Chondrocyte (in vitro differentiated cells): ENCODE results near the gene FLNB. TPM values are rescaled to one million over a fixed set of nuclear protein-coding genes. Genes with fewer than 3 reads are reported as not detected.

ENCODE experiments used
- DNase-seq: peaks from one replicate; pipeline ENCODE4 v3.0.0; 2021; ENCODE audit warnings: mixed read lengths, low spot score
- H3K27ac Mint-ChIP-seq: one replicate; pipeline ENCODE4 v1.8.0; 2021; ENCODE audit warnings: mild to moderate bottlenecking, moderate library complexity, mixed read lengths; ENCODE audit not compliant: unreplicated experiment
- H3K27me3 Mint-ChIP-seq: 2 replicates; pipeline ENCODE4 v1.8.0; 2021; ENCODE audit warnings: low read depth, mixed read lengths
- H3K36me3 Mint-ChIP-seq: 2 replicates; pipeline ENCODE4 v1.8.0; 2021; ENCODE audit warnings: low read depth, mixed read lengths
- H3K4me1 Mint-ChIP-seq: 2 replicates; pipeline ENCODE4 v1.8.0; 2021; ENCODE audit warnings: low read depth, mild to moderate bottlenecking, mixed read lengths
- H3K4me3 Mint-ChIP-seq: one replicate; pipeline ENCODE4 v1.8.0; 2021; ENCODE audit warnings: mild to moderate bottlenecking, moderate library complexity, mixed read lengths; ENCODE audit not compliant: unreplicated experiment
- H3K9me3 Mint-ChIP-seq: 2 replicates; pipeline ENCODE4 v1.8.0; 2021; ENCODE audit warnings: low read depth, mixed read lengths
- total RNA-seq: library from RNA; stranded (reverse); gene quantifications from 3 replicates; pipeline ENCODE4 v1.2.1, GENCODE V29; 2021
- TF ChIP-seq, protein P1 (sequence below): fragments of 200-600 bp; sonication (generic); IDR thresholded peaks from 2 replicates; pipeline ENCODE4 v1.5.0; 2021; ENCODE audit warnings: antibody characterized with exemption, mild to moderate bottlenecking, moderate library complexity

The FLNB gene
- total RNA-seq, 1 donor from 2014 or later = 70.2 TPM

DNA sequence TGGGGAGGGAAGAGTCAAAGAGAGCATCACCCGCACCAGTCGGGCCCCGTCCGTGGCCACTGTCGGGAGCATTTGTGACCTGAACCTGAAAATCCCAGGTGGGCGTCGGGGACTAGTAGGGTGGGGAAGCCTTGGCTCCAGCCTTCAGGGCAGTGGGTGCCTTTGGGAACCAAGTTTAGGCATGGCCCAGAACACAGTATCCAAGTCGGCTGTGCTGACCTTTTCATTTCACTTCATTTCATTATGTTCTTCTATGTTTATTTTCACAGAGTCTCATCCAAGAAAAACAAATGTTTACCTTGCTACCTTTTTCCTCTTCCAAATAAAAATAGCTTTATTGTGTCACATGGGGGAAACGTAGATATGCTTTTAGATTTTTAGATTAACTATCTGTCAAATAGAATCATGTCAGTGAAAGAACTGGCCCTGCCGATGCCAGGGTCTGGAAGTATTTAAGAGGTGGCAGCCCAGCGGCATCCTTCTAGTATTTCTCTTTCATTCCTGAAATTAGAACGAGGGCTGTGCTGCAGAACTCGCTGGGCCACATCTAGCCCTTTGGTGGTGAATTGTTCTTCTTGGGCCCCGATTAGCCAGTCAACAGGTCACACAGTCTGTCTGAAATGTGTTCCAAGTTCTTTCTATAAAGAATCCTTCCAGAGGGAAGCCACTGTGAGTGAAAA is 142.0 kb downstream of the FLNB start:
- Mint-ChIP-seq H3K27ac (no peak overlapping the region), H3K27me3 (no peaks in the 10 kb centered on the region)
- TF ChIP-seq, protein P1, sequence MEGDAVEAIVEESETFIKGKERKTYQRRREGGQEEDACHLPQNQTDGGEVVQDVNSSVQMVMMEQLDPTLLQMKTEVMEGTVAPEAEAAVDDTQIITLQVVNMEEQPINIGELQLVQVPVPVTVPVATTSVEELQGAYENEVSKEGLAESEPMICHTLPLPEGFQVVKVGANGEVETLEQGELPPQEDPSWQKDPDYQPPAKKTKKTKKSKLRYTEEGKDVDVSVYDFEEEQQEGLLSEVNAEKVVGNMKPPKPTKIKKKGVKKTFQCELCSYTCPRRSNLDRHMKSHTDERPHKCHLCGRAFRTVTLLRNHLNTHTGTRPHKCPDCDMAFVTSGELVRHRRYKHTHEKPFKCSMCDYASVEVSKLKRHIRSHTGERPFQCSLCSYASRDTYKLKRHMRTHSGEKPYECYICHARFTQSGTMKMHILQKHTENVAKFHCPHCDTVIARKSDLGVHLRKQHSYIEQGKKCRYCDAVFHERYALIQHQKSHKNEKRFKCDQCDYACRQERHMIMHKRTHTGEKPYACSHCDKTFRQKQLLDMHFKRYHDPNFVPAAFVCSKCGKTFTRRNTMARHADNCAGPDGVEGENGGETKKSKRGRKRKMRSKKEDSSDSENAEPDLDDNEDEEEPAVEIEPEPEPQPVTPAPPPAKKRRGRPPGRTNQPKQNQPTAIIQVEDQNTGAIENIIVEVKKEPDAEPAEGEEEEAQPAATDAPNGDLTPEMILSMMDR = no peak

DNA sequence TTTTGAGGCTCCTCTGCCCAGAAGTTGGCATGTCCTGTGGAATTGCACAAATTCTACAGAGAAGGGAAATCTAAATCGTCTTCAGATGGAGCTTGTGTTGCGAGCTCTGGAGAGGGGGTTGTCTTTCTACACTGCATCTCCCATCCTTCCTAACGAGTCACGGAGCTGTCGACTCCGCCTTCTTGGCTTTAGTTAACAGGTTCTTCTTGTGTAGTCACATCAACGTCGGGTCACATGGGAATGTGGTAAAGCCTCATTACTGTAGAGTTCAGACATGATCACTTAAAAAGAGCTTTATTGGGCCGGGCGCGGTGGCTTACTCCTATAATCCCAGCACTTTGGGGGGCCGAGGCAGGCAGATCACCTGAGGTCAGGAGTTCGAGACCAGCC is 142.6 kb downstream of the FLNB start:
- H3K4me1 Mint-ChIP-seq = peaks cover 13% of the 10 kb centered on the region
- no peak for DNase-seq

More for the DNA sequence above, 142.0 kb downstream of the FLNB start:
- DNase-seq = no peak
- Mint-ChIP-seq H3K4me3 (no peak overlapping the region), H3K4me1 (peaks cover 13% of the 10 kb centered on the region), H3K36me3 (peaks cover 48% of the 10 kb centered on the region), H3K9me3 (no peaks in the 10 kb centered on the region)

DNA sequence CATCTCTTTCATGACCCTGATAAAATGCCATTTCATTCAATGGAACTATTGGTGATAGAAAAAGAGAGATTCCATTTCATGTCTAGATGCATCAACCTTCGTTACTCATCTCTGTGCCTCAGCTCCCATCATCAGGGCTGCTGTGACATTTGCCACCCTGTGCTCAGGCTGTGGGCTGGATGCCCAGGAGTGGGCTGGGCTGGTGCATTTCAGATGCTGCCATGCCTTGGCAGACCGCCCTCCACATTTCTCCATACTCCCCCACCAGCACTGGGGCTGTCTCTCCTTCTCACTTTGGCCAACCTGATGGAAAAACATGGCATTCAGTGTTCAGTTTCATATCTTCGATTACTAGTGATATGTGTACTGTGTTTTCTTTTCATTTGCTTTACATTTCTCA is 143.4 kb downstream of the FLNB start:
- Mint-ChIP-seq H3K27ac (no peak overlapping the region), H3K9me3 (no peaks in the 10 kb centered on the region), H3K4me3 (no peak overlapping the region), H3K4me1 (peaks cover 8% of the 10 kb centered on the region), H3K27me3 (no peaks in the 10 kb centered on the region), H3K36me3 (peaks cover 48% of the 10 kb centered on the region)
- TF ChIP-seq, protein P1 = no peak
- no peak for DNase-seq

More for the DNA sequence above, 142.6 kb downstream of the FLNB start:
- TF ChIP-seq, protein P1 = no peak
- H3K36me3 Mint-ChIP-seq = peaks cover 47% of the 10 kb centered on the region
- H3K27ac Mint-ChIP-seq = no peak overlapping the region
- H3K4me3 Mint-ChIP-seq = no peak overlapping the region
- no peaks in the 10 kb centered on the region for H3K27me3 Mint-ChIP-seq
- no peaks in the 10 kb centered on the region for H3K9me3 Mint-ChIP-seq

DNA sequence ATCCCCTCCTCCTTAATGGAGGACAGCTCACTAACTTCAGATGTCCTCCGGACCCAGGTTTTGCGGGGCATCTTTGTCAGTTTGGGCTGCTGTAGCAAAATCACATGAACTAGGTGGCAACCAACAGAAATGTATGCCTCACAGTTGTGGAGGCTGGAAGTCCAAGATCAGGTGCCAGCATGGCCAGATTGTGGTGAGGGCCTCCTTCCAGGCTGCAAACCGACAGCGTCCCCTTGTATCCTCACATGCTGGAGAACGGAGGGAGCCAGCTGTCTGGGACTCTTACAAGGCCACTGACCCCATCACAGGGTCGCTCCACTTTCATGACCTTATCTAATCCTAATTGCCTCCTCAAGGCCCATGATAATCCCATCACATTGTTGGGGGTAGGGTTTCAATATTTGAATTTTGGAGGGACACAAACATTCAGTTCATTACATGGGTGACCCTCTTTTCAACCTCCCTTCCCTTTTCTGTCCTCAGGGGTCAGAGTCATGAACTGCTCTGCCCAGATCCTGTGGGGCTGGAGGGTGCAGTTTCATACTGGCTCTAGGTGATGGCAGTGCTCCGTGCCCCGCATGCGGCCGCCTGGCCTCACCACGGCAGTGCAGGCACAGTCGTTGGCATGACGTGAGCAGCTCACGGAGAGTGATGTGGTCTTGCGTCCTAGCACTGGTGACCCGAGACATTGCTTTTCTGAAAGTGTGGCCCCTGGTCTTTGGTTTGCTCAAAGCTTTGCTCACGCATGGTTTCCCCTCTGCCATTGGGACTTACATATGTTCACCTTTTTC is 144.2 kb downstream of the FLNB start:
- no peak overlapping the region for H3K27ac Mint-ChIP-seq
- TF ChIP-seq, protein P1 = no peak

DNA sequence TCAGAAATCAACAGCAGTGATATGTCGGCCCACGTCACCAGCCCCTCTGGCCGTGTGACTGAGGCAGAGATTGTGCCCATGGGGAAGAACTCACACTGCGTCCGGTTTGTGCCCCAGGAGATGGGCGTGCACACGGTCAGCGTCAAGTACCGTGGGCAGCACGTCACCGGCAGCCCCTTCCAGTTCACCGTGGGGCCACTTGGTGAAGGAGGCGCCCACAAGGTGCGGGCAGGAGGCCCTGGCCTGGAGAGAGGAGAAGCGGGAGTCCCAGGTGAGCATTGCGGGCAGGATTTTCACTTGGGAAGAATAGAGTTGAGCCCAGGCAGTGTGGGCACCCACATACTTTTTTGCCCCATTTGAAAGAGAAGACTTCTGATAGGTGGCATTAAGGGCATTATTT is 145.1 kb downstream of the FLNB start:
- no peak overlapping the region for H3K27ac Mint-ChIP-seq
- peaks cover 45% of the 10 kb centered on the region for H3K36me3 Mint-ChIP-seq
- no peaks in the 10 kb centered on the region for H3K27me3 Mint-ChIP-seq
- H3K9me3 Mint-ChIP-seq = no peaks in the 10 kb centered on the region
- no peak overlapping the region for H3K4me3 Mint-ChIP-seq
- no peak for DNase-seq
- TF ChIP-seq, protein P1 = no peak
- peaks cover 8% of the 10 kb centered on the region for H3K4me1 Mint-ChIP-seq

More for the DNA sequence above, 144.2 kb downstream of the FLNB start:
- peaks cover 48% of the 10 kb centered on the region for H3K36me3 Mint-ChIP-seq
- no peaks in the 10 kb centered on the region for H3K9me3 Mint-ChIP-seq
- DNase-seq = no peak
- H3K4me3 Mint-ChIP-seq = no peak overlapping the region
- H3K27me3 Mint-ChIP-seq = no peaks in the 10 kb centered on the region
- H3K4me1 Mint-ChIP-seq = peaks cover 8% of the 10 kb centered on the region
